Lower lobe of right lung (tissue), 2 donors: ENCODE results near the gene GLCCI1. TPM values are rescaled to one million over a fixed set of nuclear protein-coding genes. Genes with fewer than 3 reads are reported as not detected.

Source experiments
- ATAC-seq, 2 donors: fragments of 200-7000 bp; cut with Tn5 transposase; one replicate each; pipeline ENCODE4 v1.9.1; 2020 to 2022; ENCODE audit warnings: mild to moderate bottlenecking in 2 of 2, moderate library complexity in 2 of 2
- DNase-seq: peaks from one replicate; pipeline ENCODE4 v3.0.0-alpha.2; 2020
- H3K27ac ChIP-seq: fragments of 200-600 bp; one replicate; pipeline ENCODE4 v1.8.0; 2022
- H3K27me3 ChIP-seq: fragments of 200-600 bp; one replicate; pipeline ENCODE4 v1.8.0; 2022; ENCODE audit warnings: low read depth
- H3K36me3 ChIP-seq: fragments of 200-600 bp; one replicate; pipeline ENCODE4 v1.8.0; 2022; ENCODE audit warnings: mild to moderate bottlenecking
- H3K4me1 ChIP-seq: fragments of 200-600 bp; one replicate; pipeline ENCODE4 v1.8.0; 2022
- H3K4me3 ChIP-seq: fragments of 200-600 bp; one replicate; pipeline ENCODE4 v1.8.0; 2022; ENCODE audit warnings: mild to moderate bottlenecking
- H3K9me3 ChIP-seq: fragments of 200-600 bp; one replicate; pipeline ENCODE4 v1.8.0; 2022
- intact Hi-C: fragments of 100-400 bp; cut with DNase I; formaldehyde crosslinking; loops from one replicate; pipeline ENCODE4 v1.11.0; 2022
- total RNA-seq: library from RNA; stranded (reverse); fragmentation: NEBNext Ultra II Directional; extraction: Animal tissue kit (Norgen Biotek cat#: 25700); gene quantifications from one replicate; pipeline ENCODE4 v1.2.1, GENCODE V29; 2021
- TF ChIP-seq, protein P1 (sequence below): fragments of 200-600 bp; IDR thresholded peaks from one replicate; pipeline ENCODE4 v1.8.0; 2022; ENCODE audit warnings: antibody characterized with exemption, mild to moderate bottlenecking
- donor health status: DM: no; HTN: yes; CAD: no; lungs with severe emphysema.

Gene GLCCI1
- total RNA-seq, 1 donor from 2014 or later = 63.9 TPM

DNA sequence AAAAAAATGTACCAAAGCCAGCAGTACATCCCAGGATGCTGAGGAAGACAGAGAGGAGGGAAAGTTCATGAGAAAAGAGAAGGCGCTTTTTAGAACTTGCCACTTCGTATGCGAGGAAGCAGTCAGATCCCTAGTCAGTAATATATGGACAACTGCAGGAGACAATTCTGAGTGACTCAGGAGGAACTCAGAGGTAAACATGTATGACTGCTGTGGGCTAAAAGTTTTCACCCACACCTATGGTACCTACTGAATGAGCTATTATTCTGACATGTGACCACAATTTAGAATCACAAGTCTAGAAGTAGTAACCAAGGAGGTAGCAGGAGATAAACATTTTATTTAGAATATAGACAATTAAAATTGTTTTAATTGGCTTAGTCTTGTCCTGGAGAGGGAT, 166.8 kb downstream of the GLCCI1 start:
- H3K27ac ChIP-seq = no peak overlapping the region
- H3K4me3 ChIP-seq = no peak overlapping the region
- peaks cover 5% of the 10 kb centered on the region for H3K4me1 ChIP-seq
- no peaks in the 10 kb centered on the region for H3K9me3 ChIP-seq
- no peaks in the 10 kb centered on the region for H3K27me3 ChIP-seq
- intact Hi-C loops = no loop called here
- H3K36me3 ChIP-seq = no peaks in the 10 kb centered on the region
- ATAC-seq = no peak
- TF ChIP-seq, protein P1, sequence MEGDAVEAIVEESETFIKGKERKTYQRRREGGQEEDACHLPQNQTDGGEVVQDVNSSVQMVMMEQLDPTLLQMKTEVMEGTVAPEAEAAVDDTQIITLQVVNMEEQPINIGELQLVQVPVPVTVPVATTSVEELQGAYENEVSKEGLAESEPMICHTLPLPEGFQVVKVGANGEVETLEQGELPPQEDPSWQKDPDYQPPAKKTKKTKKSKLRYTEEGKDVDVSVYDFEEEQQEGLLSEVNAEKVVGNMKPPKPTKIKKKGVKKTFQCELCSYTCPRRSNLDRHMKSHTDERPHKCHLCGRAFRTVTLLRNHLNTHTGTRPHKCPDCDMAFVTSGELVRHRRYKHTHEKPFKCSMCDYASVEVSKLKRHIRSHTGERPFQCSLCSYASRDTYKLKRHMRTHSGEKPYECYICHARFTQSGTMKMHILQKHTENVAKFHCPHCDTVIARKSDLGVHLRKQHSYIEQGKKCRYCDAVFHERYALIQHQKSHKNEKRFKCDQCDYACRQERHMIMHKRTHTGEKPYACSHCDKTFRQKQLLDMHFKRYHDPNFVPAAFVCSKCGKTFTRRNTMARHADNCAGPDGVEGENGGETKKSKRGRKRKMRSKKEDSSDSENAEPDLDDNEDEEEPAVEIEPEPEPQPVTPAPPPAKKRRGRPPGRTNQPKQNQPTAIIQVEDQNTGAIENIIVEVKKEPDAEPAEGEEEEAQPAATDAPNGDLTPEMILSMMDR = no peak
- no peak for DNase-seq

DNA sequence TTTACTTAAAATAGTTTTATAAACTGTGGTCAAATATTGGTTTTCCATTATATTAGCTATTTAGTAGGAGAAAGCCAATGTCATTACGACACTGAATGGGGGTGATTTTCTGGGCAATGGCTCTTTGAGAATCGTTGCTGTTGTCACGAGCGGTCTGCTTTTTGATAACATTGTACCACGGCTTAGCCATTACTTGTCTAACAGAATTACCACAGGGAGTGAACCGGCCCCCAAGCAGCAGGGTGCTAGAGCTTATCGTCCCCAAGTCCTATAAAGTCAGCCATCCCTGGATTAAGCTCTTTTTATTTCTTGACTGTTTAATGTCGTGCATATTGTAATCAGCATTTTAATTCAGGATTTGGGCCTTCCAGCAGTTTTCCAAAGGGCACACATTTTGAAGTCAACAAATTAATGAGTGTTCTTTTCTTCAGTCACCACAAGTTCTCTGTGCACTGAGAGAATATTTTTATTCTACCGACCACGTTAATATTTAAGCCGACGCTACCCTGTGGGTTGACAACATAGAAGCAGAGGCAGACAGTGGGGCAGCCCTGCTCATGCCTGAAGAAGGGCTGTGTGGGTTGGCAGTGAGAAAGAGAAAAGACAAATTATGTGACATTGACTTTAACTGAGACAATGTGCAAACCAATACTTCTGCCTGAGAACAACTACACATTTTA, 167.6 kb downstream of the GLCCI1 start:
- no peak overlapping the region for H3K27ac ChIP-seq
- DNase-seq = no peak
- H3K9me3 ChIP-seq = no peaks in the 10 kb centered on the region
- H3K36me3 ChIP-seq = no peaks in the 10 kb centered on the region
- peaks cover 5% of the 10 kb centered on the region for H3K4me1 ChIP-seq
- no peaks in the 10 kb centered on the region for H3K27me3 ChIP-seq
- TF ChIP-seq, protein P1 = no peak
- intact Hi-C loops = no loop called here
- no peak for ATAC-seq
- no peak overlapping the region for H3K4me3 ChIP-seq
